ENCODE results near the gene MRPL32. TPM values are rescaled to one million over a fixed set of nuclear protein-coding genes. Genes with fewer than 3 reads are reported as not detected.
A peak's percentile ranks its signal among the peaks of the same experiment; 100 is the strongest.

The MRPL32 gene
- total RNA-seq, 1 donor from 2014 or later = 53.5 TPM

GRCh38 chr7:42910306-42910705 is 21.9 kb upstream of the MRPL32 start:
- no peak for DNase-seq (ENCODE audit: low spot score in 2 of 2, unreplicated experiment in 2 of 2)
- H3K4me1 Mint-ChIP-seq = peaks cover 48% of the 10 kb centered on the region
- no peaks in the 10 kb centered on the region for H3K27me3 Mint-ChIP-seq (ENCODE audit: low read depth)
- no peak overlapping the region for H3K27ac Mint-ChIP-seq
- H3K4me3 Mint-ChIP-seq = peak overlapping the region; percentile 87
- H3K36me3 Mint-ChIP-seq = peaks cover 4% of the 10 kb centered on the region
- no peak for TF ChIP-seq CTCF (IDR thresholded peaks at IDR 0.05; ENCODE audit: unreplicated experiment)
- H3K9me3 Mint-ChIP-seq = no peaks in the 10 kb centered on the region

GRCh38 chr7:42911454-42912447 is 20.4 kb upstream of the MRPL32 start, which contains the start of gene C7orf25:
TSS of gene C7orf25 (minus strand) at chr7:42912070. CDS start at chr7:42910900, 1,170 bp downstream.
- peak within 1 kb of the TSS; percentile 87 for H3K4me3 Mint-ChIP-seq
- no peaks in the 10 kb centered on the region for H3K27me3 Mint-ChIP-seq (ENCODE audit: low read depth)
- no peaks in the 10 kb centered on the region for H3K9me3 Mint-ChIP-seq
- peak; percentile 96 to 98 for DNase-seq (ENCODE audit: low spot score in 2 of 2, unreplicated experiment in 2 of 2)
- TF ChIP-seq CTCF (IDR thresholded peaks at IDR 0.05; ENCODE audit: unreplicated experiment) = no peak
- peaks cover 4% of the 10 kb centered on the region for H3K36me3 Mint-ChIP-seq
- peaks cover 52% of the 10 kb centered on the region for H3K4me1 Mint-ChIP-seq
- peak within 1 kb of the TSS; percentile 96 for H3K27ac Mint-ChIP-seq

- H3K4me1 Mint-ChIP-seq = peaks cover 52% of the 10 kb centered on the region
- H3K4me3 Mint-ChIP-seq = no peak overlapping the region
- H3K27me3 Mint-ChIP-seq (ENCODE audit: low read depth) = no peaks in the 10 kb centered on the region
- H3K27ac Mint-ChIP-seq = peak overlapping the region; percentile 88
- no peak for DNase-seq (ENCODE audit: low spot score in 2 of 2, unreplicated experiment in 2 of 2)
- H3K36me3 Mint-ChIP-seq = peaks cover 7% of the 10 kb centered on the region
- TF ChIP-seq CTCF (IDR thresholded peaks at IDR 0.05; ENCODE audit: unreplicated experiment) = no peak
- H3K9me3 Mint-ChIP-seq = no peaks in the 10 kb centered on the region
Observed at GRCh38 chr7:42913591-42913990, 18.6 kb upstream of the MRPL32 start.

- H3K36me3 Mint-ChIP-seq = peaks cover 7% of the 10 kb centered on the region
- H3K9me3 Mint-ChIP-seq = no peaks in the 10 kb centered on the region
- H3K4me3 Mint-ChIP-seq = no peak overlapping the region
- no peak for DNase-seq (ENCODE audit: low spot score in 2 of 2, unreplicated experiment in 2 of 2)
- peak overlapping the region; percentile 88 for H3K27ac Mint-ChIP-seq
- H3K27me3 Mint-ChIP-seq (ENCODE audit: low read depth) = no peaks in the 10 kb centered on the region
- no peak for TF ChIP-seq CTCF (IDR thresholded peaks at IDR 0.05; ENCODE audit: unreplicated experiment)
- H3K4me1 Mint-ChIP-seq = peaks cover 52% of the 10 kb centered on the region
Observed at GRCh38 chr7:42914009-42914408, 18.2 kb upstream of the MRPL32 start.

- Mint-ChIP-seq H3K4me1 (peaks cover 52% of the 10 kb centered on the region), H3K4me3 (no peak overlapping the region), H3K27ac (peak overlapping the region; percentile 88), H3K27me3 (ENCODE audit: low read depth) (no peaks in the 10 kb centered on the region), H3K36me3 (peaks cover 7% of the 10 kb centered on the region), H3K9me3 (no peaks in the 10 kb centered on the region)
- no peak for TF ChIP-seq CTCF (IDR thresholded peaks at IDR 0.05; ENCODE audit: unreplicated experiment)
- DNase-seq (ENCODE audit: low spot score in 2 of 2, unreplicated experiment in 2 of 2) = no peak
Observed at GRCh38 chr7:42914421-42915045, 17.6 kb upstream of the MRPL32 start.
